Muscle of back (tissue), 13 donors: ENCODE measurements around the gene PDE6G. TPM values are rescaled to one million over a fixed set of nuclear protein-coding genes. Genes with fewer than 3 reads are reported as not detected.

Experiments
- DNase-seq, 3 donors: peaks; one replicate each; pipeline versions ENCODE4 v3.0.0 to v3.0.0-alpha.2; 2013
- long read RNA-seq, 9 donors: transcript quantifications; one replicate each; lab custom pipeline, GENCODE V29; 2026
- polyA plus RNA-seq, 10 donors: library from polyadenylated mRNA; unstranded; fragments of 120-200 nt; gene quantifications; one replicate each; pipeline ENCODE4 v1.2.1, GENCODE V29; 2013; ENCODE audit not compliant: insufficient read length in 10 of 10

The PDE6G gene
- polyA plus RNA-seq = 1 to 10 TPM; 2.5 to 5.0 (median 3.4) TPM
- long read RNA-seq, donor 1 = 0 reads
- long read RNA-seq, donor 2, partial matches to known transcripts = 0 of 1 reads
- long read RNA-seq, donor 2, other reads (novel, unspliced or antisense) = 0 of 1 reads
- long read RNA-seq, donor 3 = 0 reads
- long read RNA-seq, donor 4, partial matches to known transcripts = 0 of 2 reads
- long read RNA-seq, donor 4, other reads (novel, unspliced or antisense) = 0 of 2 reads
- long read RNA-seq, donor 5, partial matches to known transcripts = 0 of 1 reads
- long read RNA-seq, donor 5, other reads (novel, unspliced or antisense) = 0 of 1 reads
- long read RNA-seq, donor 6, partial matches to known transcripts = 25 of 25 reads
- long read RNA-seq, donor 6, other reads (novel, unspliced or antisense) = 0 of 25 reads
- long read RNA-seq, donor 7, partial matches to known transcripts = 0 of 1 reads
- long read RNA-seq, donor 7, other reads (novel, unspliced or antisense) = 0 of 1 reads
- long read RNA-seq, donor 8 = 0 reads
- long read RNA-seq, donor 9, partial matches to known transcripts = 0 of 1 reads
- long read RNA-seq, donor 9, other reads (novel, unspliced or antisense) = 0 of 1 reads

- no peak for DNase-seq
Measured at GRCh38 chr17:81656118-81656743, at the start of gene PDE6G. PDE6G (minus strand) TSS chr17:81656542; CDS start chr17:81653305, 3,237 bp downstream.

DNA sequence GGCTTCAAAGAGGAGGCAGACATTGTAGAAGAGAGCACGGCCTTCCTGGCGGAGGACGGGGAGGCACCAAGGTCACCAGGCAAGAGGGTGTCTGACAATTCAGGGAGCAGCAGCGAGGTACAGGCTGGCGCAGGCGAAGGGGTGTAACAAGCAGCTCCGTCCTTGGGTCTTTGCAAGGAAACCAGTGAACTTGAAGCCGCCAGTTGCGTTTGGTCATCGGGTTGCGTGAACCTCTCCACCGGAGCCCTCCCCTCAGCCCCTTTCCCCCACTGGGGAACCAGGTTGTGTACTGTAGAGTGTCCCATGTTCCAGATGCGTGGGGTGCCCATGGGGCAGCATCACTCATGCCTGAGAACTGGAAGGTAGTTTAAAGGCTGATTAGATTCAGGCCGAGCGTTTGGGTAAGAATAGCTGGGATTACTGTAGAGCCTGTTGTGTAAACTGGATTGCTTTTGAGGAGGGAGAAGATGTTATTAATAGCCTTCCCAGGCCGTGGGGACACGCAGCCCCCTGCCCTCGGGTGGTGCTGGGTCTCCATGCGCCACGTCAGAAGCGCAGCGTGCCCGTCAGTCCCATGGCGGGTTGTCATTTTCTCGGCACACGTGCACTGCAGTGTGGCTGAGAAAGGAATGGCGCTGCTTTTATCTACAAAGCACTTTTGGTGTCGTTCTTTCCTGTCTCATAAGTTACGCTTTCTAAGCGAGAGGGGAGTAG, 49.3 kb upstream of the PDE6G start:
- DNase-seq = no peak

DNA sequence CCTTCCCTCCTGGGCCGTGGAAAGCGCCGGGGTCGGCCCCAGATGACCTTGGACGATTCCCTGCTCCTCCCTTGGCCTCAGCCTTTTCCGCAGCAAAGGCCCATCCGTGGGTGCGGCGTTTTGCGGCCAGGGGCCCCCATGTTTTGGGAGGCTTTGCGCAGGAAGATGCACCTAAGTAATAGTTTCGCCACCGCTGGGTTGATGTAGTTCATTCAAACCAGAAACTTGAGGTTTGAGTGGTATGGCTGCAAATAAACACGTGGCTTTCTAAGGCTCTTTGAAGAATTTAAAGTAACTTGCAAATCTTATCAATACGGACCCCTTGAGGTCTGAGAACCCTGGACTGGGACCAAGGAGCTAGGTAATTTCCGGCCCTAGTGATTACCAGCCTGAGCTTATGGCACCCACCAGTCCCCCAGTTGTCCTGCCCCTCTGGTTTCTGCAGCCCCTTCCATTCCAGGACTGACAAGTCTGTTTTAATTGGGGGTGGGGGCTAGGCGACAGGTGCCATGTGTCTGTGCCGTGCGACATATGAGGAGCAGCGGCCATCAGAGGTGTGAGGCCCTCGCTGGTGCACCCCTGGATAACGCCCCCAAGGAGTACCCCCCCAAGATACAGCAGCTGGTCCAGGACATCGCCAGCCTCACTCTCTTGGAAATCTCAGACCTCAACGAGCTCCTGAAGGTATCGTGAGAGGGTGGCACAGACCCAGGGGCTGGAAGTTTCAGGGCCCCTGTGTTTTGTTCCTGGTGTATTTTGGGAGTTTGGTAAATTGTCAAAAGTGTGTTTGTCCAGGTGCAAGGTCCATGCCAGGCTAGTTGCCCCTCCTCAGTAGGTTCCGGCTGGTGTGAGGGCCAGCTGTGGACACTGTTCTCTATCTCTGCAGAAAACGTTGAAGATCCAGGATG, 47.7 kb upstream of the PDE6G start:
- no peak for DNase-seq

GRCh38 chr17:81702934-81703746, 46.8 kb upstream of the PDE6G start, which contains the start of gene MRPL12:
MRPL12 (plus strand) TSS chr17:81703367; CDS start chr17:81703502, 135 bp downstream.
- peak; percentile 91 to 98 (median 95) for DNase-seq

- no peak for DNase-seq
Measured at GRCh38 chr17:81701288-81702071, 45.1 kb upstream of the PDE6G start.

- no peak for DNase-seq
Measured at GRCh38 chr17:81700353-81701287, 44.3 kb upstream of the PDE6G start.

DNA sequence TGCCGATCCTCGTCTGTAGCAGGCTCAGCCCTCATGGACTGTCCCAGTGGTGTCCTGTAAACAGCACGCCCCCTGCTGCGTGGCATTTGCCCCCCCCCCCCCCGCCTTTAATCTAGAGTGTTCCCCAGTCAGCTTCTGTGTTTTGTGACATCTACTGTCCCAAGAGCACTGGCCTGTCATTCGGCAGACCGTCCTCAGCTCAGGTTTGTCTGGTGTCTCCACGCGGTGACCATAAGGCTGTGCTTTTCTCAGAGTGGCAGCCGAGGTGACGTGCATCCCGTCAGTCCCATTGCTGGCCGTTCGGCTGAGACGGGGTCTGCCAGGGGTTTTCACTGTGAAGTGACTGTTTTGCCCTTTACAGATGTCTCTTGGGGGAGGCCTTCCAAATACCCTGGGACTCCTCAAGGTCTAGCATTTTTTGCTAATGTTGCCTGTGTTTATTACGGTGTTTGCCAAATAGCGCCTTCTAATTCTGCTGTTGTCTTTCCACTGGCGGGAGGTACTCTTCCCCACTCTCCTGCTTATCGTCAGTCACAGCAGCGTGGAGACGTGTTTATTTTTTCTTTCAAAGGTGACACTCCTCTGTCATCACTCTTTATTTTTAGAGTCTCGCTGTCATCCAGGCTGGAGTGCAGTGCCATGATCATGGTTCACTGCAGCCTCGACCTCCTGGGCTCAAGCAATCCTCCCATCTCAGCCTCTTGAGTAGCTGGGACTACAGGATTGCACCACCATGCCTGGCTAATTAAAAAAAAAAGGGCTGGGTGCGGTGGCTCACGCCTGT, 41.1 kb upstream of the PDE6G start:
- no peak for DNase-seq

- no peak for DNase-seq
Measured at GRCh38 chr17:81696218-81696941, 40.0 kb upstream of the PDE6G start.

GRCh38 chr17:81695801-81696200, 39.5 kb upstream of the PDE6G start:
- DNase-seq = no peak

DNA sequence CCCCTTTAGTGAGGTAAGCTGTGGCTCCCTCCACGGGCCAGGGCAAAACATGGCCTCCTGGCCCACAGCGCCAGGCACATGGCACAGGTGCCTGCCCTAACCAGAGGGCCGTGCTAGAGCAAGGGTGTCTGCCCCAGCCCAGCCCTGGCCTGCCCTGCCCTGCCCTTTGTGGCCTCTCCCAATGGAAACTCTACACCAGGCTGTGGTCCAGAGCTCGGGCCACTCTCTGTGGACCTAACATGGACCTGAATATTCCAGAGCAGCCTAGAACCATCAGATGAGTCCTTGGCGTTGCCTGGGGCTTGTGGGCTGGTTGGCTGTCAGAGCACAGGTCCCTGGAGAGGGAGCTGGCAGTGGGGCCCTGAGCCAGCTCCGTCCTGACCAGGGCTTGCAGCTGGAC, 38.9 kb upstream of the PDE6G start:
- no peak for DNase-seq

- no peak for DNase-seq
Measured at GRCh38 chr17:81694810-81695209, 38.5 kb upstream of the PDE6G start.

DNA sequence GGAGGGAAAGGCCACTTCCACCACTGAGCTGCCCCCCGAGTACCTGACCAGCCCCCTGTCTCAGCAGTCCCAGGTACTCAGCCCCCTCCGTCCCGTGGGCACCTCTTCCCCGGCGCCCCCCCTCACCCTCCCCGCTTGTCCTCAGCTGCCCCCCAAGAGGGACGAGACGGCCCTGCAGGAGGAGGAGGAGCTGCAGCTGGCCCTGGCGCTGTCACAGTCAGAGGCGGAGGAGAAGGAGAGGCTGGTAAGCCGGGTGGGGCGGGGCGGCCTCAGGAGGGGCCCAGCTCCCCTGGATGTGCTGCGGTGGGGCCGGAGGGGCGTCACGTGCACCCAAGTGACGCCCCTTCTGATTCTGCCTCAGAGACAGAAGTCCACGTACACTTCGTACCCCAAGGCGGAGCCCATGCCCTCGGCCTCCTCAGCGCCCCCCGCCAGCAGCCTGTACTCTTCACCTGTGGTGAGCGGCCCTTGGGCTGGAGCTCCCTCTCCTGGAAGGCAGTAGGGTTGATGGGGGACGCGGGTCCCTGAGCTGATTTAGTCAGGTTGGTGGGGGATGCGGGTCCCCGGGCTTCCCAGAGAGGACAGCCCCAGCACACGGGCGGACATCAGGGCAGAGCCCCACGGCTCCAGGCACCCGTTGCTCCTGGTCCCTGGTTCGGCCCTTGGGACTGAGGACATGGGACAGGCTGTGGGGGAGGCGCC, 37.3 kb upstream of the PDE6G start:
- no peak for DNase-seq

- no peak for DNase-seq
Measured at GRCh38 chr17:81691608-81692007, 35.3 kb upstream of the PDE6G start.

DNA sequence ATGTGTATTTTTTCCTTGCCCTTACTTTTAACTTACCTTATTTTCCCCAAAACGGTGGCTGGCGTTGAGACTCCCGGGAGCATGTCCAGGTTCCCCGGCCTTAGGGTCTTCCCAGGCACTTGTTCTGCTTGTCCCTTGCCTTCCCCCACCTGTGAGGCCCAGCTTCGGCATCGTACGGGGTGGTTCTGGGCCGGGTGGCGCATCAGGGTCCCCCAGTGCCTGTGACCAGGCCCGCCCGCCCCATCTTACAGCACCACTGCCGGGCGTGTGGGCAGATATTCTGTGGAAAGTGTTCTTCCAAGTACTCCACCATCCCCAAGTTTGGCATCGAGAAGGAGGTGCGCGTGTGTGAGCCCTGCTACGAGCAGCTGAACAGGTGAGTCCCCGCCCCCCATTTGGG, 34.9 kb upstream of the PDE6G start:
- no peak for DNase-seq

DNA sequence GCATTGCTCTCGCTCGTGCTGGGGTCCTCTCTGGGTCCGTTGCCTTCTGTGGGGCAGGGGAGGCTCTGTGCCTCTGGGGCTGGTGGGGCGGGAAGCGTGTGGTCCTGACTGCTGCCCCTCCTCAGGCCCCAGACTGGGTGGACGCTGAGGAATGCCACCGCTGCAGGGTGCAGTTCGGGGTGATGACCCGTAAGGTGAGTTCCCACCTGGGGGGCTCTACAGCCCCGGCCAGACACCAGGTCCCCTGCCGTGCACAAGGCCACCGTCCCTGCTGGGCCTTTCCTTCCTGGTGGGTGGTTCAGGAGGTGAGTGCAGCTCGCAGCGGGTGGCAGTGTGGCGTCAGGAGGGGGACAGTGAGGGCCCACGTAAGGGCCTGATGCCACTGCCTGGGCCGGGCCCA, 34.2 kb upstream of the PDE6G start:
- no peak for DNase-seq

GRCh38 chr17:81690066-81690465, 33.7 kb upstream of the PDE6G start:
- no peak for DNase-seq
